HCT116 (cell line): Measurements from ENCODE around the gene CIDEA.
"Not testable (repeated sequence)": the region's sequence is repeated elsewhere in the genome, so short reads cannot be mapped to it uniquely, and the experiment has no call there.

ENCODE experiments used
- RAD21 ChIP-seq: IDR thresholded peaks from 2 replicates; pipeline ENCODE4 v1.6.1; 2012; ENCODE audit warnings: low read depth, mild to moderate bottlenecking
- ZFX ChIP-seq: fragments of 450-650 bp; IDR thresholded peaks from 2 replicates; pipeline ENCODE4 v1.6.1; 2017
- TF ChIP-seq, protein P1 (sequence below): IDR thresholded peaks from 2 replicates; pipeline ENCODE4 v1.6.1; 2012
- TF ChIP-seq, protein P2 (sequence below): IDR thresholded peaks from 2 replicates; pipeline ENCODE4 v1.6.1; 2012; ENCODE audit warnings: low read depth
- TF ChIP-seq, protein P3 (sequence below), 3 experiments: fragments of 200-600 bp in 1 of 3; sonication (generic) in 1 of 3; IDR thresholded peaks in 2 of 3; conservative IDR thresholded peaks in 1 of 3; 2 replicates each; pipeline ENCODE4 v1.5.1; 2012 to 2017; ENCODE audit warnings: low read depth in 2 of 3, low read length in 2 of 3, antibody characterized with exemption in 1 of 3, borderline replicate concordance in 1 of 3, control low read depth in 1 of 3, mild to moderate bottlenecking in 1 of 3, mixed read lengths in 1 of 3, mixed run types in 1 of 3, moderate library complexity in 1 of 3; ENCODE audit not compliant: insufficient read depth in 1 of 3

DNA sequence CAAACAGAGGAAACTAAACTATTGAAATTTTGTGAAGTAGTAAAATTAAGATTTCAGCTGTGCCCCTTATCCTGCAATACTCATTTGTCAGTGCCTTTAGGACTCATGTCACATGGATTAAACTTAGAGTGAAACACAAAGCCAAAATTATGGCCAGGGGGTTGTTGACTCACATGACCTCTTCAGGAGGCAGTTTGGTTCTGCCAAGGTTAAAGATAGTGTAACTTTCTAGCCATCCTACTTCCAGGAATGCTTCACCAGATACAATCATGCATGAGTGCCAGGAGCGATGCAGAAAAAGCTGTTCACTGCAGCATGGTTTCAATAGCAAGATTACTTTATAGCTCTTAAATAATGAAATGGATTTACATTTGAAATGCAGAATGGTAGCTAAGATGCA, 41.9 kb upstream of the CIDEA start:
- TF ChIP-seq, protein P1, sequence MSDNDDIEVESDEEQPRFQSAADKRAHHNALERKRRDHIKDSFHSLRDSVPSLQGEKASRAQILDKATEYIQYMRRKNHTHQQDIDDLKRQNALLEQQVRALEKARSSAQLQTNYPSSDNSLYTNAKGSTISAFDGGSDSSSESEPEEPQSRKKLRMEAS = not testable (repeated sequence)
- TF ChIP-seq, protein P2, sequence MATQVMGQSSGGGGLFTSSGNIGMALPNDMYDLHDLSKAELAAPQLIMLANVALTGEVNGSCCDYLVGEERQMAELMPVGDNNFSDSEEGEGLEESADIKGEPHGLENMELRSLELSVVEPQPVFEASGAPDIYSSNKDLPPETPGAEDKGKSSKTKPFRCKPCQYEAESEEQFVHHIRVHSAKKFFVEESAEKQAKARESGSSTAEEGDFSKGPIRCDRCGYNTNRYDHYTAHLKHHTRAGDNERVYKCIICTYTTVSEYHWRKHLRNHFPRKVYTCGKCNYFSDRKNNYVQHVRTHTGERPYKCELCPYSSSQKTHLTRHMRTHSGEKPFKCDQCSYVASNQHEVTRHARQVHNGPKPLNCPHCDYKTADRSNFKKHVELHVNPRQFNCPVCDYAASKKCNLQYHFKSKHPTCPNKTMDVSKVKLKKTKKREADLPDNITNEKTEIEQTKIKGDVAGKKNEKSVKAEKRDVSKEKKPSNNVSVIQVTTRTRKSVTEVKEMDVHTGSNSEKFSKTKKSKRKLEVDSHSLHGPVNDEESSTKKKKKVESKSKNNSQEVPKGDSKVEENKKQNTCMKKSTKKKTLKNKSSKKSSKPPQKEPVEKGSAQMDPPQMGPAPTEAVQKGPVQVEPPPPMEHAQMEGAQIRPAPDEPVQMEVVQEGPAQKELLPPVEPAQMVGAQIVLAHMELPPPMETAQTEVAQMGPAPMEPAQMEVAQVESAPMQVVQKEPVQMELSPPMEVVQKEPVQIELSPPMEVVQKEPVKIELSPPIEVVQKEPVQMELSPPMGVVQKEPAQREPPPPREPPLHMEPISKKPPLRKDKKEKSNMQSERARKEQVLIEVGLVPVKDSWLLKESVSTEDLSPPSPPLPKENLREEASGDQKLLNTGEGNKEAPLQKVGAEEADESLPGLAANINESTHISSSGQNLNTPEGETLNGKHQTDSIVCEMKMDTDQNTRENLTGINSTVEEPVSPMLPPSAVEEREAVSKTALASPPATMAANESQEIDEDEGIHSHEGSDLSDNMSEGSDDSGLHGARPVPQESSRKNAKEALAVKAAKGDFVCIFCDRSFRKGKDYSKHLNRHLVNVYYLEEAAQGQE = not testable (repeated sequence)
- TF ChIP-seq, protein P3, sequence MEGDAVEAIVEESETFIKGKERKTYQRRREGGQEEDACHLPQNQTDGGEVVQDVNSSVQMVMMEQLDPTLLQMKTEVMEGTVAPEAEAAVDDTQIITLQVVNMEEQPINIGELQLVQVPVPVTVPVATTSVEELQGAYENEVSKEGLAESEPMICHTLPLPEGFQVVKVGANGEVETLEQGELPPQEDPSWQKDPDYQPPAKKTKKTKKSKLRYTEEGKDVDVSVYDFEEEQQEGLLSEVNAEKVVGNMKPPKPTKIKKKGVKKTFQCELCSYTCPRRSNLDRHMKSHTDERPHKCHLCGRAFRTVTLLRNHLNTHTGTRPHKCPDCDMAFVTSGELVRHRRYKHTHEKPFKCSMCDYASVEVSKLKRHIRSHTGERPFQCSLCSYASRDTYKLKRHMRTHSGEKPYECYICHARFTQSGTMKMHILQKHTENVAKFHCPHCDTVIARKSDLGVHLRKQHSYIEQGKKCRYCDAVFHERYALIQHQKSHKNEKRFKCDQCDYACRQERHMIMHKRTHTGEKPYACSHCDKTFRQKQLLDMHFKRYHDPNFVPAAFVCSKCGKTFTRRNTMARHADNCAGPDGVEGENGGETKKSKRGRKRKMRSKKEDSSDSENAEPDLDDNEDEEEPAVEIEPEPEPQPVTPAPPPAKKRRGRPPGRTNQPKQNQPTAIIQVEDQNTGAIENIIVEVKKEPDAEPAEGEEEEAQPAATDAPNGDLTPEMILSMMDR (IDR thresholded peaks at IDR 0.05 in 2 of 3, conservative IDR thresholded peaks at IDR 0.05 in 1 of 3; ENCODE audit: borderline replicate concordance in 1 of 3, insufficient read depth in 1 of 3, low read depth in 2 of 3, low read length in 2 of 3) = not testable (repeated sequence)
- TF ChIP-seq ZFX, RAD21: not testable (repeated sequence)
